HG03097 (cell line): Measurements from ENCODE around the gene AHI1.
"Not testable (repeated sequence)": the region's sequence is repeated elsewhere in the genome, so short reads cannot be mapped to it uniquely, and the experiment has no call there.

Experiments
- ATAC-seq: cut with Tn5 transposase; IDR thresholded peaks from one replicate; pipeline ENCODE4 v1.9.1; 2021; ENCODE audit not compliant: unreplicated experiment, low FRiP score

AHI1 gene

DNA sequence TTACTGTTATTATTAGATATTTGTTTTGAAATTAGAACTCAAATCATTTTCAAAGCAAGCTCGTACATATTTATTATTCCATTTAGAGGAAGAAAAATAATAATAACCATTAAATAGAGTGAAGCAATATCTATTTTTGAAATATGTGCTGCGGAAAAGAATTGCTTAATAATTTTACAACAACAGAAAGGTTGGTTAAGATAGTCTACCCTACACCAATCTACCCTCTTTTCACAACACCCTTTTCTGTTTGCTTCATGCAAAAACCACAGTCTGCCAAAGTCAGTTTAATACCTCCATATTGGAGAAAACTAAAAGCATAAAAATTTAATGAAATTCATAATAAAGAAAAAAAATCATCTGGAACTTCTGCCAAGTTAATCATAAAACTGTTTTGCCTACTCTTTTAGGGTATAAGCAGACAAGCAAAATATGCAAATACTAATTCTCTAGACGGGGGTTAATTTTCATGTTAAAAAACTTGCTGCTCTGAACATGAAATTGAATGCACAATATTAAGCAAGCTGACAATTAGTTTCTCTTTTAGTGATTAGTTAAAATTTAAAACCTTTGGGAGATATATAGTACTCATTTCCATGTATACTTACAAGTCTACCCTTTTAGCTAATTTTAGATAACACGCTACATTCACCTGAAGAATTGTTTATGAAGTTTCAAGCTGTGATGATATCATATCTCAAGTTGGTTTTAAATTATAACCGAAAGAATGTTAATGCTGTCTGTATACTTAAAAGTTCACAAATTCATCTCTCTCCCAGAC is 100.2 kb downstream of the AHI1 start:
- ATAC-seq: no peak

DNA sequence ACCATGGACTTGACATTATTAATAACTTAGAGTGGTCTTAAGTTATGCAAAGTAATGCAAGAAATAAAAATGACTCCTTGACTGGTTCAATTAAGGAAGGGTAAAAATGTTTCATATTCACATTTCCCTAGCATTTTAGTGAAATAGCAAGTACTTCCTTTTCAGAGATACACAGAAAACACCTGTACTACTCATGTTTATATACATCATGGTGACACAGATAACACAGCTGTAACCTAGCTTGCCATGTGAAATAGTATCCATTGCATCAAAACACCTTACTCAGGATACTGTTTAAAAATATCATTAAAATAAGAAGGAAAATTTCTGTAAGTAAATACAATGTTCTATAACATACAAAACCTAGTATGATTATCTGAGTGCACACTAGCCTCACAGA is 102.4 kb downstream of the AHI1 start:
- no peak for ATAC-seq

DNA sequence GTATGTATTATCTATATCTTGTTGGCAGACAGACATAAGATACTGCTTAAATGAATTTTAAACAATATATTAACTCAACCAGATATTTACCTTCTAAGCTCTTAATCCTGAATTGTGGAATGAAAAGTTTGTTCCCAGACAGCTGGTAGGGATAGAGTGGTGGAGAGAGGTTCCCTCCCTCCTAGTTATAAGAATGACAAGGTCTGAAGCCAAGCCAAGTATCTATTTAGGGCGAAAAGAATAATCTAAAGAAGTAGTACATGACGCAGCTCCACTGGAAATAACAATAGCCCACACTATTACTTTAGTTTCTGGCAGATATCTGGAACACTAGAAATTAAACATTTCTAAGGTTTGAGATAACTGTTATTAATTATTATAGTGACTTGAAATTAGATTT is 104.3 kb downstream of the AHI1 start:
- no peak for ATAC-seq

DNA sequence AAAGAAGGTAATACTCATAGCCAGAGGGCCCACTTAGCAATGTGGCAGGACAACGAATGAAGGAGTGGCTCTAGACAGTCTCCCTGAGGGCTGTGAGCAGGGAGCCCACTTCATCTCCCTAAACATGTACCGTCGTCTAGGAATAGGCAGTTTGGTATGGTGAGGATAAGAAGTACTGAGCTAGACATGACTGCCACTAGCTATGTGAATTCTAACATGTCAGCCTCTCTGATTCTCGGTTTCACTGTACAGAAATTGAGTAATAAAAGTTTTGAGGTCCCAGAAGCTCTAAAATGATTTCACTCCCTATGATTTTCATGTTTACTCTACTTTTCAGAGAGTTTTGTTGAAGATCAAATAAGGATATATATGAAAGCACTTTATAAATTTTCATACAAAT is 107.1 kb downstream of the AHI1 start:
- ATAC-seq: no peak

DNA sequence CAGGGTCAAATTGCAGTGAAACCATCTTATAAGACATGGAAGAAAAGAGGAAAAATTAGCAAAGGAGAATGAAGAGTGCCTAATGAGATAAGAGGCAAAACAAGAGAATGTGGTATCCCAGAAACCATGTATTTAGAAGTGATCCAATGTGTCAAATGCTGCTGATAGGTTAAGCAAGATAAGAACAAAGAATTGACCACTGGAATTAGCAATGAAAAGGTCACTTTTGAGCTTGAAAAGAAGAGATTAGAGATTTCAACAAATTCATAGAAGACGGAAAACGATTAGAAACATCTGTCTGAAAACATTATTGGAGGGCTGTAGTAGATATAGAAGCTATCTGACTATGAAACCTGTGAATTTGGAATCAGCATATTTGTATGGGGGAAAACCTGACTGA is 112.2 kb downstream of the AHI1 start:
- ATAC-seq: no peak

DNA sequence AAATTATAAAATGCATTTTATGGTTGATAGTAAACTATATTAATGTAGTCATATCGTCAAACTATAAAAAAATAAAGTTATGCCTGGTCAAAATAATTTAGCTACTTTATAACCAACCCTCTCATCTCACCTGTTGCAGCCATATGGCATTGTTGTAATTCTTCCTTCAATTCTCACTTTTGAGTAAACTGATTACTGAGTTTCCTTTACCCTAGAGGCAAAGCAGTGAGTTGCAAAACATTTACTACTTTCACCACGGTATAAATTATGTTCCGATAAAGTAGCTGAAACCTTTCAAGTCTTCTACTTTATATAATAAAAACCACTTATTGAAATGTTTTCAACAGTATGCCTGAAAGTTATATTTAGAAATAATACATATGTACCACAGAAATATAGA is 113.8 kb downstream of the AHI1 start:
- ATAC-seq: no peak

DNA sequence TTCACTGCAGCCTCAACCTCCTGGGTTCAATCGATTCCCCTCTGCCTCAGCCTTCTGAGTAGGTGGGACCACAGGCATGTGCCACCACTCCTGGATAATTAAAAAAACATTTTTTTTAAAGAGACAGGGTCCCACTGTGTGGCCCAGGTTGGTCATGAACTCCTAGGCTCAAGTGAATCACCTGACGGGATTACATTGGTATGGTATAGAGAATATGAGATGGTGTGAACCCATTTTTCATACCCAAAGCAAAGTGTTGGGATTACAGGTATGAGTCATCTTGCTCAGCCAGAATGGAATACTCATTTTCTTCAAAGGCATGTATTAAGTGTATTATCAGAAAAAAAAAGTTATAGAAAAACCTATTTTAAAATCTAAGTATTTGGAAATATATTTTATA is 114.2 kb downstream of the AHI1 start:
- no peak for ATAC-seq

DNA sequence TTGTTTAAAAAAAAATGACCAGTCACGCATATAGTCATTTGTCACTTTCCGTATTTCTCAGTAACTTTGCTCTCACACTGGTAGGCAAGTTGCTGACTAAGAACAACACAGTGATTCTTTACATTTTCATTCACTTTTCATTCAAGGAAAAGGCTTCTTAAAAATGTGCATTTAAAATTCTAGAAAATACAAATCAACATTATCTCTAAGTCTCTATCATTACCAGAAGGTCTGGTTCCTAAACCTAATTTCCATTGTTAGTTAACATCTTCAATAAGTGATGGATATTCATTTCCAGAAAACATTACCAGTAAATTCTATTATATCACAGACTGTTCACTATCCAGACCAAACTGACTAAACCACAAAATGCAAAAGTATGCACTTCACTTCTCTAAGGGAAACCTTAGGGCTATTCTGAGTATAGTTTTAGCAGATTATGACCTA is 115.3 kb downstream of the AHI1 start:
- peak; percentile 73 for ATAC-seq

DNA sequence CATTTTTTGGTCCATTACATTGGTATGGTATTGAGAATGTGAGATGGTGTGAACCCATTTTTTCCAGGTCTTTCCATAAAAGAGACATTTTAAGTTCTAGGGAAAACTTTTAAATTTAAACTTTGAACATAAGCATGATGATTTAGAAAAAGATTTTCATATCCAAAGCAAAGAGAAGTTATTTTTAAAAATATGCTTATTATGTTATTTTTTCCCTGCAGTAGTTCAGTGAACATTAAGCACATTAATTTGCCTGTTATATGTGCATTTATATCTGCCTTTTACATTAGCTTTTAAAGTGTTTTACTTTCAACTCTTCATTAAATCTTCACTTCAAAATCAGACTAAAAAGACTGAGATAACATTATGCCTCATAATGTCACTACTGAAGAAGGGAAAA is 116.7 kb downstream of the AHI1 start:
- no peak for ATAC-seq

DNA sequence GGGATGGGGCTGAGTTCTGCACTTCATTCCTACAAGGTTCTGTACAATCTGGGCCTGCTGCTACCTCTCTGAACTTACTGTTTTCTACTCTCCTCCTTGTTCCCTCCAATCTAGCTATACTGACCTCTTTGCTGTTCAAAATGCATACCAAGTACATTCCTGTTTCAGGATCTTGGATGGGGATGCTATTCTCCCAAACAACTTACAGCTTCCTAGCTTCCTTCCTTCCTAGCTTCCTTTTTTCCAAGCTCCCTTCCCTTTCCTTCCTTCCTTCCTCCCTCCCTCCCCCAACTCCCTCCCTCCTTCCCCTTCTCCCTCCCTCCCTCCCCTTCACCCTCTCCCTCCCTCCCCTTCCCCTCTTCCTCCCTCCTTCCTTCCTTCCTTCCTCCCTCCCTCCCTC is 117.9 kb downstream of the AHI1 start:
- no peak for ATAC-seq

DNA sequence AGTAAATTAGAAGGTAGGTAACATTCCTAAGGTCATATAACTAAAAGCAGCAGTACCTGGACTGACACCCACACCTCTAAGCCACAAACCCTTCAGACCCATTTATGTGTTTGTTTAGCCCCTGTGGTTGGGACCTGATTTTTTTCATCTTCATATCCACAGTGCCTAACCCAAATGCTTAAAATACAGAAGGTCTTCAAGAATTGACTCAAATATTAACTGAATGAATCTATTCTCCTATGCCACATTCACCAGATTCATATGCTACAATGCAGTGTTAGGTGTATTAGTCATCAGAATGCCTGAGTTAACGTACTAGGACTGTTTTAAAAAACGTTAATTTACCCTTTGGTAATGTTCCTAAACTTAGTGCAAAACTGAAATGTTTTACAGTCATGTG is 124.8 kb downstream of the AHI1 start:
- ATAC-seq: no peak

DNA sequence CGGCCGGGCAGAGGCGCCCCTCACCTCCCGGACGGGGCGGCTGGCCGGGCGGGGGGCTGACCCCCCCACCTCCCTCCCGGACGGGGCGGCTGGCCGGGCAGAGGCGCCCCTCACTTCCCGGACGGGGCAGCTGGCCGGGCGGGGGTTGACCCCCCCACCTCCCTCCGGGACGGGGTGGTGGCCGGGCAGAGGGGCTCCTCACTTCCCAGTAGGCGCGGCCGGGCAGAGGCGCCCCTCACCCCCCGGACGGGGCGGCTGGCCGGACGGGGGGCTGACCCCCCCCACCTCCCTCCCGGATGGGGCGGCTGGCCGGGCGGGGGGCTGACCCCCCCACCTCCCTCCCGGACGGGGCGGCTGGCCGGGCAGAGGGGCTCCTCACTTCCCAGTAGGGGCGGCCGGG is 133.9 kb downstream of the AHI1 start:
- not testable (repeated sequence) for ATAC-seq

DNA sequence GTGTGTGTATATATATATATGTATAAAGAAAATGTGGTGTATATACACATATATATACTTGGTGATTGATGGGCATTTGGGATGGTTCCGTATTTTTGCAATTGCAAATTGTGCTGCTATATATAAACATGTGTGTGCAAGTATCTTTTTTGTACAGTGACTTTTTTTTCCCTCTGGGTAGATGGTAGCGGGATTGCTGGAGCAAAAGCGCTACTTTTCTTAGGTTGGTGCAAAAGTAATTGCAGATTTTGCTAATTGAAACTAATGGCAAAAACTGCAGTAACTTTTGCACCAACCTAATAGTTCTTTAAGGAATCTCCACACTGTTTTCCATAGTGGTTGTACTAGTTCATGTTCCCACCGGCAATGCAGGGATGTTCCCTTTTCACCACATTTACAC is 135.4 kb downstream of the AHI1 start:
- no peak for ATAC-seq

DNA sequence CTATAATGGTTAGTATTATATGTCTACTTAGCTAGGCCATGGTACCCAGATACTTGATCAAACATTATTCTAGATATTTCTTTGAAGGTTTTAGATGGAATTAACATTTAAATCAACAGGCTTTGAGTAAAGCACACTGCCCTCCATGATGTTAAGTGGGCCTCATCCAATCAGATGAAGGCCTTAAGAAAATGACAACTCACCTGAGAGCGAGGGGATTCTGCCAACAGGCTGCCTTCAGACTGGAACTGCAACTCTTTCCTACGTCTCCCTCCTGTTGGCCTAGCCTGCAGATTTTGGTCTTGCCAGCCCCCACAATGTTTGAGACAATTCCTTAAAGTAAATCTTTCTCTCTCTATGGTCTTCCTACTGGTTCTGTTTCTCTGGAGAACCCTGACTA is 137.3 kb downstream of the AHI1 start:
- ATAC-seq: no peak

DNA sequence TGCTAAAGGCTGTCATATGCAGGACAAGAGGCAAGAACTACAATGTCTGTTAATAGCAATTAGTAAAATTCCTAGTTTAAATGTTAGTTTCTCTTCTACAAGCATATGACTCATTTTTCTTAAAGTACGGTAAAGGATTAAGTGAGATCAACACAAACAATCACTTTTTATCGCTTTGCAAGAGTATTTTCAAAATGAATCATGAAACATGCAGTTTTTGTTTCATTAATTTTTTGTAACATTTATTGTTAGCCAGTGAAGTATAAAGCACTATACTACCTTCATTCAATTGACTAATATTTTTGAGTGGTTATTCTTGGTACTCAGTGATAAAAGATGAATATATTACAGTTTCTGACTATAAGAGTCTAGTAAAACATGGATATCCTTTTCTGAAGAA is 138.6 kb downstream of the AHI1 start:
- ATAC-seq: no peak

DNA sequence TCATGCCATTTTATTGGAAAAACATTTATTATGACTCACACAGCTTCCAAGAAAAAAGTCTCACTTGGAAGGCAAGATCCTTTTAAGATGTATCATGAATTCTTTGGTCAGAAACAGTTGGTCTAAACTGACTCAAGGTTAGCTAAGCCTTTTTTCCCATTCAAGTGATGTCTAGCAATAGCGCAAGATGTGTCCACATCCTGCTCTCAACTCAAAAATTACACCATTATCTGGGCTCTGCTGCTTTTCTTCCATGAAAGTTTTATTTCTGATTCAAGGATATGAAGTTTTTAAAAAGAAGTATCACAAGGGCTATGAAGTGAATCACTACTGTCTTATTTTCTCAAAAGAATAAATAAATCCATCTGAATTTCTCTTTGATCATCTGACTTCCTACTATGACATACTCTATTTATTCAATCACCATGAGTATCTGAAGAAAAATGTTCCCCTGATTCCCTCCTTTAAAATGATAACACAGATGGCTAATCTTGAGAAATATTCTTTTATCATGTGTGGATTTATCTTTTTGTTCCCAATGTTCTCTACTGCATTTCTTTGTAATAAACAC is 139.2 kb downstream of the AHI1 start:
- ATAC-seq: no peak

DNA sequence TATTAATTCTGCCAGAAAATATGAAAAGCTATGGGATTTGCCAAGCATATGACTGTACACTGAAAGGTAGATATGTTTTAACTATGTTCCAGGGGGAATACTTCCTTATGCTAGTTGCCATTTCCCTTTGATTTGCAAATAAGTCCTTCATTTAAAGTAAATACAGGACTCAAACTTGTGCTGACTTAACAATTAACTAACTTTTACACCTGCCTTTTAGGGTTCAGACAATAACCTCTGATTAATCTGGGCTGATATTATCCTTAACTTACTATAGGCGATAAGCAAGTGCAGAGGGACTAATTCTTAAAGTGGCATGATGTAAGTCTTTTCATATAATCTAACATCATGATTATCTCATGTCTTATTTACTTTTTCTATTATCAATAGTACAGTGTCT is 143.1 kb downstream of the AHI1 start:
- ATAC-seq: no peak

DNA sequence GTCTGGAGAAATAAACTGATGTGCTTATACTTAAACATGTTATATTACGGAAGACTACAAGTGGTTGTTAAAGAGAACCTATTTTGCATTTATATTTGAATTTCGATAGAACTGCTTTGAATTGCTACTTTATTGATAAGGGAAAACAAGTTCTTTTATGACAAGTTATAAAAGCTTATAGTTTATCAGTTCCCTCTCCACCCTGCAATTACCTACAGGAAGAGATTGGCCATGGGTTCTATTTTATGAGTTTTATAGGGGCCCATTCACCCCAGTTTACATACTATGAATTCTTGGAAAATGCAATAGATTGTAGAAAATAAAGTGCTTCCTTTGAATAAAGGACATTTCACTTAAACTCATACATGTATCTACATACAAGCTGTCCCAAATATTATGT is 144.4 kb downstream of the AHI1 start:
- ATAC-seq: no peak

DNA sequence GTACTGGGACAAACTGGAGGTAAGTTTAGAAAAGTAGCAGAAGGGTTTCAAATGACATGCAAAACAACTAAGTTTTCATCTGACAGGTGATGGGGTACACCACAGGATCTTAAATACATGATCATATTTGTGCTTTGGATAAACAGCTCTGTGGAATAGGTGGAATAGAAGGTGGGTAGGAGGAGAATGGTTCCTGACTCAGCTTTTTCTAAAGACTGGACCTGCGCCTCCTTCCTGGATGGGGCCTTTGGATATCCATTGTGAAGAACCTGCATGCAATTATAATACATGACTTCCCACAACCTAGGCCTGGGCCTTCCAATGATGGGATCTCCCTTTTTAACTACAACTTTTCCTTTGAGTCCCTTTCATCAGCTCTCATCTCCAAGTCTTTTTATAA is 145.9 kb downstream of the AHI1 start:
- ATAC-seq: no peak

DNA sequence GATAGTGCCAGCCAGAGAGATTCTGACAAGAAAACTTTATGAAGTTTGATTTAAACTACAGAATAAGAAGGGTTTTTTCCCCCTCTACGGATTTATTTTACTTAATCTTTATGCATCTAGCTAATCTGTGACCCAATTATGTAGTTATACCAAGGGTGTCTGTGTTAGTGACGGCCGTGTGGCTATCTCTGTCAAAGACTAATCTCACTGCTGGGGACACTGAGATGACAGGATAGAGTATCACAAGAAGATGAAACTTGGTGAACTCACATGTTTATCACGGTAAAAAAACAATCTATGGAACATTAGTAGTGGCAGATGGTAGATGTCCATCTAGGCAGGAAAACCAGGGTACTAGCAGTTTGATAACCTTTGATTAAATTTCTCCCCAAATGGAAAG is 149.7 kb downstream of the AHI1 start:
- ATAC-seq: no peak

DNA sequence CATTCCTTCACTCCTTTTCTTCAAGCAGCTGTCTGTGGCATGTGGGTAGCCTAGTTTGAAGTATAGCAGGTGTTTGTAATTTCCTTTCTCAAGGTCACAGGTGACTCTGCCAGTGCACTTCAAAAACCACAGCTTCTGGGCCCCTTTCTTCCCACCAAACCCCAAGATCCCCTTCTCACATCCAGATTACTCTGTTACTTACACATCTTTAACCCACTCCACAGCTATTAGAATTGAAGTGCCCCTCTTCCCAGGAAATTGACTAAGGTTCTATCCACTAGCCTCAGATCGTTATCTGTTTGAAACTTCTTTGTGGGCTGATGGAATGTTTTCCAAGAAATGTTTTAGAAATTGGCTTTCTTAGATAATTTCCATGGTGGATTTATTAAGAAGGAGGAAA is 150.8 kb downstream of the AHI1 start:
- no peak for ATAC-seq

DNA sequence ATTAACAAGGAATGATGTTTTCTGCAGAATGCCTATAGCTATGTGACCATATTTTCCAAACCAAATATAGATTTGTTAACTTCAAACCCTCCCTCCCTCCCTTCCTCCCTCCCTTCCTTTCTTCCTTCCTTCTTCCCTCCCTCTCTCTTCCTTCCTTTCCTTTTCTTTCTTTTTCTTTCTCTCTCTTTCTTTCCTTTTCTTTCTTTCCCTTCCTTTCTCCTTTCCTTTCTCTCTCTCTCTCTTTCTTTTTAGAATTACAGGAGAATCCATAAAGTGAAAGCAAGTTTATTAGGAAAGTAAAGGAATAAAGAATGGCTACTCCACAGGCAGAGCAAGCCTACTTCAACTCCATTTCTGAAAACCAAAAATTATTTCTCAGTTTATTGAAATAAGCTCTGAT is 153.0 kb downstream of the AHI1 start:
- no peak for ATAC-seq

DNA sequence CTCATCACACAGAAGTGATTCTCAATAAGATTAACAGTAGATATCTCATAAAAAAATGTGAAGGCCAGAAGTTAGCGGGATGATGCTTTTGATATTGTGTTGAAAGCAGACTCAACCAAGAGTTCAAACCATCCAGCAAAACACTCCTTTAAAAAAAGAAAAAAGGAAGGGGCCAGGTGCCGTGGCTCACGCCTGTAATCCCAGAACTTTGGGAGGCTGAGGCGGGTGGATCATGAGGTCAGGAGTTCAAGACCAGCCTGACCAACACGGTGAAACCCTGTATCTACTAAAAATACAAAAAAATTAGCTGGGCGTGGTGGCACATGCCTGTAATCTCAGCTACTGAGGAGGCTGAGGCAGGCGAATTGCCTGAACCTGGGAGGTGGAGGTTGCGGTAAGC is 157.6 kb downstream of the AHI1 start:
- ATAC-seq: not testable (repeated sequence)
